OCI-LY3 (cell line): ENCODE data around the gene TAS2R39.

Experiments used
- EZH2phosphoT487 ChIP-seq: fragments of 200-600 bp; shearing (Covaris generic); IDR thresholded peaks from 2 replicates; pipeline ENCODE4 v1.6.1; 2018; ENCODE audit warnings: antibody characterized with exemption, mixed run types, low read depth
- TF ChIP-seq, protein P1 (sequence below): fragments of 200-600, 300-600 bp; sonication (generic); IDR thresholded peaks from 2 replicates; pipeline ENCODE4 v1.5.1; 2014; ENCODE audit warnings: antibody characterized with exemption, low read length, low read depth

- no peak for TF ChIP-seq EZH2phosphoT487
- TF ChIP-seq, protein P1, sequence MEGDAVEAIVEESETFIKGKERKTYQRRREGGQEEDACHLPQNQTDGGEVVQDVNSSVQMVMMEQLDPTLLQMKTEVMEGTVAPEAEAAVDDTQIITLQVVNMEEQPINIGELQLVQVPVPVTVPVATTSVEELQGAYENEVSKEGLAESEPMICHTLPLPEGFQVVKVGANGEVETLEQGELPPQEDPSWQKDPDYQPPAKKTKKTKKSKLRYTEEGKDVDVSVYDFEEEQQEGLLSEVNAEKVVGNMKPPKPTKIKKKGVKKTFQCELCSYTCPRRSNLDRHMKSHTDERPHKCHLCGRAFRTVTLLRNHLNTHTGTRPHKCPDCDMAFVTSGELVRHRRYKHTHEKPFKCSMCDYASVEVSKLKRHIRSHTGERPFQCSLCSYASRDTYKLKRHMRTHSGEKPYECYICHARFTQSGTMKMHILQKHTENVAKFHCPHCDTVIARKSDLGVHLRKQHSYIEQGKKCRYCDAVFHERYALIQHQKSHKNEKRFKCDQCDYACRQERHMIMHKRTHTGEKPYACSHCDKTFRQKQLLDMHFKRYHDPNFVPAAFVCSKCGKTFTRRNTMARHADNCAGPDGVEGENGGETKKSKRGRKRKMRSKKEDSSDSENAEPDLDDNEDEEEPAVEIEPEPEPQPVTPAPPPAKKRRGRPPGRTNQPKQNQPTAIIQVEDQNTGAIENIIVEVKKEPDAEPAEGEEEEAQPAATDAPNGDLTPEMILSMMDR, result peak; percentile 100
These were observed 31.8 kb downstream of the TAS2R39 start for GRCh38 chr7:143214789-143215679.
